DOHH2 (cell line): ENCODE results near the gene NCAN.

Source experiments
- EZH2phosphoT487 ChIP-seq: fragments of 200-600 bp; sonication (generic); IDR thresholded peaks from 2 replicates; pipeline ENCODE4 v1.6.1; 2017; ENCODE audit warnings: borderline replicate concordance, mild to moderate bottlenecking, antibody characterized with exemption, low read length, moderate library complexity, mixed read lengths
- TF ChIP-seq, protein P1 (sequence below): fragments of 200-600 bp; sonication (generic); IDR thresholded peaks from one replicate; pipeline ENCODE4 v1.5.1; 2014; ENCODE audit warnings: antibody characterized with exemption, mild to moderate bottlenecking, low read depth, low read length; ENCODE audit not compliant: poor library complexity, severe bottlenecking

- TF ChIP-seq, protein P1, sequence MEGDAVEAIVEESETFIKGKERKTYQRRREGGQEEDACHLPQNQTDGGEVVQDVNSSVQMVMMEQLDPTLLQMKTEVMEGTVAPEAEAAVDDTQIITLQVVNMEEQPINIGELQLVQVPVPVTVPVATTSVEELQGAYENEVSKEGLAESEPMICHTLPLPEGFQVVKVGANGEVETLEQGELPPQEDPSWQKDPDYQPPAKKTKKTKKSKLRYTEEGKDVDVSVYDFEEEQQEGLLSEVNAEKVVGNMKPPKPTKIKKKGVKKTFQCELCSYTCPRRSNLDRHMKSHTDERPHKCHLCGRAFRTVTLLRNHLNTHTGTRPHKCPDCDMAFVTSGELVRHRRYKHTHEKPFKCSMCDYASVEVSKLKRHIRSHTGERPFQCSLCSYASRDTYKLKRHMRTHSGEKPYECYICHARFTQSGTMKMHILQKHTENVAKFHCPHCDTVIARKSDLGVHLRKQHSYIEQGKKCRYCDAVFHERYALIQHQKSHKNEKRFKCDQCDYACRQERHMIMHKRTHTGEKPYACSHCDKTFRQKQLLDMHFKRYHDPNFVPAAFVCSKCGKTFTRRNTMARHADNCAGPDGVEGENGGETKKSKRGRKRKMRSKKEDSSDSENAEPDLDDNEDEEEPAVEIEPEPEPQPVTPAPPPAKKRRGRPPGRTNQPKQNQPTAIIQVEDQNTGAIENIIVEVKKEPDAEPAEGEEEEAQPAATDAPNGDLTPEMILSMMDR = no peak
- no peak for TF ChIP-seq EZH2phosphoT487
These were observed 26.6 kb downstream of the NCAN start for GRCh38 chr19:19238126-19238894.
